Vagina (tissue), 2 donors: ENCODE measurements around the gene RAB12.

Experiments used
- CTCF ChIP-seq, 3 experiments: fragments of 450-650 bp in 2 of 3; fragments of 200-600 bp in 1 of 3; sonication (generic) in 1 of 3; IDR thresholded peaks; one replicate each; pipeline ENCODE4 v1.5.1; 2017 to 2019; ENCODE audit warnings: antibody characterized with exemption in 3 of 3, mild to moderate bottlenecking in 2 of 3, moderate library complexity in 2 of 3
- POLR2A ChIP-seq, 2 donors: fragments of 450-650 bp; IDR thresholded peaks; one replicate each; pipeline ENCODE4 v1.6.1; 2017; ENCODE audit warnings: antibody characterized with exemption in 2 of 2, mild to moderate bottlenecking in 2 of 2, moderate library complexity in 2 of 2
- POLR2AphosphoS5 ChIP-seq, 2 donors: sonication (generic); formaldehyde crosslinking; IDR thresholded peaks; one replicate each; pipeline ENCODE4 v1.9.0; 2017; ENCODE audit warnings: antibody characterized with exemption in 2 of 2, mild to moderate bottlenecking in 2 of 2, low read depth in 1 of 2; ENCODE audit not compliant: insufficient read depth in 1 of 2

DNA sequence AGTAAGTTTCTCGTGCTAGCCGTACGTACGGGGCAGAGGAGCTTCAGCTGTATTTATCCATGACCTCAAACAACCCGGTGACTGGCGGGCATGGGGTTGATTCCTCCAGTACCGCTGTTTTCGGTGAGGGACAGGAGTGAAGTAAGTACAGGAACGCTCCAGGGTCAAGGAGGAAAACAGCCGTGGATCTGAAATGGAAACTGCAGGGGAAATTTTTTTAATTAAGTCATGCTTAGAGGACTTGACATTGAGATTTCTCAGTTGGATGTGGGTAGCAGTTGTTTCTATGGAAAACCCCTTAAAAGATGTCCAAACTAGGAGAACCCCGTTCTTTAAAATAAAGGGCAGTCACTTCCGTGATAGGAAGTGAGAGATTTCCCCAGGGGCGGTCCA, 1.2 kb downstream of the RAB12 start:
- TF ChIP-seq CTCF (IDR thresholded peaks at IDR 0.05) (no peak), POLR2AphosphoS5 (IDR thresholded peaks at IDR 0.05; ENCODE audit: insufficient read depth in 1 of 2, low read depth in 1 of 2) (no peak), POLR2A (IDR thresholded peaks at IDR 0.05) (no peak)
